Neural progenitor cell (in vitro differentiated cells): ENCODE measurements around the gene TXNRD1. TPM values are rescaled to one million over a fixed set of nuclear protein-coding genes. Genes with fewer than 3 reads are reported as not detected.

Source experiments
- DNase-seq: peaks from one replicate; pipeline ENCODE4 v3.0.0-alpha.2; 2016; ENCODE audit warnings: low spot score
- H2AFZ ChIP-seq: fragments of 200-600 bp; sonication (generic); replicated peaks from 2 replicates; pipeline ENCODE4 v1.6.1; 2016; ENCODE audit warnings: antibody characterized with exemption
- H3F3A ChIP-seq: fragments of 200-600 bp; sonication (generic); 2 replicates; pipeline ENCODE4 v1.6.1; 2016; ENCODE audit warnings: antibody characterized with exemption, low read depth
- H3K27ac ChIP-seq: fragments of 200-600 bp; sonication (generic); 2 replicates; pipeline ENCODE4 v1.5.1; 2016; ENCODE audit warnings: mild to moderate bottlenecking
- H3K27me3 ChIP-seq: fragments of 200-600 bp; sonication (generic); 2 replicates; pipeline ENCODE4 v1.6.1; 2016; ENCODE audit warnings: mild to moderate bottlenecking, moderate library complexity
- H3K36me3 ChIP-seq: fragments of 200-600 bp; sonication (generic); 2 replicates; pipeline ENCODE4 v1.5.1; 2016
- H3K4me1 ChIP-seq: fragments of 200-600 bp; sonication (generic); 2 replicates; pipeline ENCODE4 v1.6.1; 2016; ENCODE audit warnings: mixed run types
- H3K4me2 ChIP-seq: fragments of 200-600 bp; sonication (generic); 2 replicates; pipeline ENCODE4 v1.6.1; 2016
- H3K4me3 ChIP-seq: fragments of 200-600 bp; sonication (generic); 2 replicates; pipeline ENCODE4 v1.5.1; 2016
- H3K79me2 ChIP-seq: fragments of 200-600 bp; sonication (generic); 2 replicates; pipeline ENCODE4 v1.6.1; 2016; ENCODE audit warnings: low read depth
- H3K9ac ChIP-seq: fragments of 200-600 bp; sonication (generic); 2 replicates; pipeline ENCODE4 v1.6.1; 2016
- H3K9me3 ChIP-seq: fragments of 200-600 bp; sonication (generic); 2 replicates; pipeline ENCODE4 v1.5.1; 2016; ENCODE audit warnings: low read depth
- H4K20me1 ChIP-seq: fragments of 200-600 bp; sonication (generic); 2 replicates; pipeline ENCODE4 v1.6.1; 2016; ENCODE audit warnings: low read depth
- H3K27ac Mint-ChIP-seq: 3 replicates; pipeline ENCODE4 v1.8.0; 2021; ENCODE audit warnings: mixed read lengths
- H3K27me3 Mint-ChIP-seq: 2 replicates; pipeline ENCODE4 v1.8.0; 2022; ENCODE audit warnings: low read depth, mild to moderate bottlenecking, inconsistent platforms, moderate library complexity, mixed read lengths; ENCODE audit not compliant: insufficient read depth
- H3K36me3 Mint-ChIP-seq: 3 replicates; pipeline ENCODE4 v1.8.0; 2021; ENCODE audit warnings: mixed read lengths
- H3K4me1 Mint-ChIP-seq: 3 replicates; pipeline ENCODE4 v1.8.0; 2021; ENCODE audit warnings: mixed read lengths
- H3K4me3 Mint-ChIP-seq: 3 replicates; pipeline ENCODE4 v1.8.0; 2021; ENCODE audit warnings: mild to moderate bottlenecking, moderate library complexity, mixed read lengths
- H3K9me3 Mint-ChIP-seq: 3 replicates; pipeline ENCODE4 v1.8.0; 2020; ENCODE audit warnings: mixed read lengths
- EZH2 ChIP-seq: fragments of 200-600 bp; sonication (generic); IDR thresholded peaks from 2 replicates; pipeline ENCODE4 v1.6.1; 2017; ENCODE audit warnings: antibody characterized with exemption, mild to moderate bottlenecking, moderate library complexity
- EZH2phosphoT487 ChIP-seq: fragments of 200-600 bp; sonication (generic); IDR thresholded peaks from 2 replicates; pipeline ENCODE4 v1.6.1; 2017; ENCODE audit warnings: antibody characterized with exemption
- total RNA-seq: library from RNA; depleted of rRNA; stranded (reverse); fragments of >200 nt; gene quantifications from 2 replicates; pipeline ENCODE4 v1.2.3, GENCODE V29; 2015; ENCODE audit warnings: low replicate concordance
- TF ChIP-seq, protein P1 (sequence below): fragments of 200-600 bp; sonication (generic); IDR thresholded peaks from 2 replicates; pipeline ENCODE4 v1.5.1; 2017; ENCODE audit warnings: antibody characterized with exemption, mild to moderate bottlenecking

The TXNRD1 gene
- total RNA-seq, 1 donor from 2014 or later, result 99.8 TPM

- Histone ChIP-seq H3K4me3 (no peak overlapping the region), H3K27me3 (no peaks in the 10 kb centered on the region), H2AFZ (no peak overlapping the region), H4K20me1 (peaks cover 3% of the 10 kb centered on the region), H3K79me2 (peaks cover 5% of the 10 kb centered on the region), H3K9ac (peak overlapping the region; percentile 37), H3K27ac (no peak overlapping the region), H3K4me1 (no peaks in the 10 kb centered on the region), H3K9me3 (no peaks in the 10 kb centered on the region), H3K36me3 (peaks cover 8% of the 10 kb centered on the region), H3K4me2 (no peak overlapping the region), H3F3A (no peaks in the 10 kb centered on the region)
- Mint-ChIP-seq H3K9me3 (no peaks in the 10 kb centered on the region), H3K4me3 (no peak overlapping the region), H3K36me3 (peaks cover 32% of the 10 kb centered on the region), H3K27ac (no peak overlapping the region), H3K27me3 (no peaks in the 10 kb centered on the region), H3K4me1 (peaks cover 27% of the 10 kb centered on the region)
- TF ChIP-seq, protein P1, sequence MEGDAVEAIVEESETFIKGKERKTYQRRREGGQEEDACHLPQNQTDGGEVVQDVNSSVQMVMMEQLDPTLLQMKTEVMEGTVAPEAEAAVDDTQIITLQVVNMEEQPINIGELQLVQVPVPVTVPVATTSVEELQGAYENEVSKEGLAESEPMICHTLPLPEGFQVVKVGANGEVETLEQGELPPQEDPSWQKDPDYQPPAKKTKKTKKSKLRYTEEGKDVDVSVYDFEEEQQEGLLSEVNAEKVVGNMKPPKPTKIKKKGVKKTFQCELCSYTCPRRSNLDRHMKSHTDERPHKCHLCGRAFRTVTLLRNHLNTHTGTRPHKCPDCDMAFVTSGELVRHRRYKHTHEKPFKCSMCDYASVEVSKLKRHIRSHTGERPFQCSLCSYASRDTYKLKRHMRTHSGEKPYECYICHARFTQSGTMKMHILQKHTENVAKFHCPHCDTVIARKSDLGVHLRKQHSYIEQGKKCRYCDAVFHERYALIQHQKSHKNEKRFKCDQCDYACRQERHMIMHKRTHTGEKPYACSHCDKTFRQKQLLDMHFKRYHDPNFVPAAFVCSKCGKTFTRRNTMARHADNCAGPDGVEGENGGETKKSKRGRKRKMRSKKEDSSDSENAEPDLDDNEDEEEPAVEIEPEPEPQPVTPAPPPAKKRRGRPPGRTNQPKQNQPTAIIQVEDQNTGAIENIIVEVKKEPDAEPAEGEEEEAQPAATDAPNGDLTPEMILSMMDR, result no peak
- no peak for TF ChIP-seq EZH2
- no peak for DNase-seq
These were observed 129.1 kb downstream of the TXNRD1 start for GRCh38 chr12:104344682-104345081.

DNA sequence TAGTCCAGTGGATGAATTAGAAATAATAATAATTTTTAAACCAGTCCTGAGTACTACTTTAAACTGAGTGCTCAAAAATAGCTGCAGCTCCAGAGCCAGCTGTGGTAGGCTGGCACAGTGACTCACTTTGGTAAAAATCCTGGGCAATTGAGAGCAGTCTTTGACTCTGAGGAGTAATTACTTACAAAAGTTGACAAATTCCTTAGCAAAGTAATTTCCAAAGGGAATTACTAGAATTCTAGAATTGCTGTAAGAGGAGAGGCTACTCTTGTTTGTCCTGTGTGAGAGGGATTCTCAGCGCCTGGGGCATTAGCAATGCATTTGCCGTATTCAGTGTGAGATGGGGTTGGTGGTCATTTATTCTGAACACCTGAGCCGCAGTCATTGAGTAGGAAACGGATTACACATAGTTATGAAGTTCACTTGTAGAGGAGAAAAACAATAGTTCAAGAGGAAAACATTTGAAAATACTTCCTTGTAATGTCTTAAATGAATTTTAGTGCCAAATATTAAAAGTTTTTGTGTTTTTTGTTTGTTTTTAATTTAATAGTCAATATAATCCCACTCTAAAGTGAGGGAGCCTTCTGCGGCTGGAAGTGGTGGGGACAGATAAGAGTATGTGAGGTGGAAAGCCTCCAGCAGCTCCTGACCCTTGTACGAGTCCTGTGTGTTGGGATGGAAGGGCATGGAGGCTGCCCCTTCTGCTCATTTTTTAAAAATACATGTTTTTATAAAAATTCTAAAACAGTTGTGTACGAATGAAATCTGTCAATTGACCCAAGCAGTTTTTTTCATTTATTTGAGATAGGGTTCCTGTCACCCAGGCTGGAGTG is 129.9 kb downstream of the TXNRD1 start:
- Mint-ChIP-seq H3K4me1 (peaks cover 20% of the 10 kb centered on the region), H3K36me3 (peaks cover 30% of the 10 kb centered on the region), H3K9me3 (no peaks in the 10 kb centered on the region), H3K4me3 (no peak overlapping the region), H3K27ac (no peak overlapping the region), H3K27me3 (no peaks in the 10 kb centered on the region)
- H3K79me2 ChIP-seq, result peaks cover 5% of the 10 kb centered on the region
- TF ChIP-seq EZH2phosphoT487, result no peak
- TF ChIP-seq, protein P1, result no peak
- no peak for TF ChIP-seq EZH2
- H2AFZ ChIP-seq, result no peak overlapping the region
- no peak overlapping the region for H3K4me3 ChIP-seq
- peaks cover 8% of the 10 kb centered on the region for H3K36me3 ChIP-seq
- H3K4me1 ChIP-seq, result no peaks in the 10 kb centered on the region
- no peaks in the 10 kb centered on the region for H3K9me3 ChIP-seq
- DNase-seq, result no peak
- H3K4me2 ChIP-seq, result no peak overlapping the region
- H3K9ac ChIP-seq, result no peak overlapping the region
- no peaks in the 10 kb centered on the region for H3K27me3 ChIP-seq
- peaks cover 3% of the 10 kb centered on the region for H4K20me1 ChIP-seq
- no peak overlapping the region for H3K27ac ChIP-seq
- no peaks in the 10 kb centered on the region for H3F3A ChIP-seq

DNA sequence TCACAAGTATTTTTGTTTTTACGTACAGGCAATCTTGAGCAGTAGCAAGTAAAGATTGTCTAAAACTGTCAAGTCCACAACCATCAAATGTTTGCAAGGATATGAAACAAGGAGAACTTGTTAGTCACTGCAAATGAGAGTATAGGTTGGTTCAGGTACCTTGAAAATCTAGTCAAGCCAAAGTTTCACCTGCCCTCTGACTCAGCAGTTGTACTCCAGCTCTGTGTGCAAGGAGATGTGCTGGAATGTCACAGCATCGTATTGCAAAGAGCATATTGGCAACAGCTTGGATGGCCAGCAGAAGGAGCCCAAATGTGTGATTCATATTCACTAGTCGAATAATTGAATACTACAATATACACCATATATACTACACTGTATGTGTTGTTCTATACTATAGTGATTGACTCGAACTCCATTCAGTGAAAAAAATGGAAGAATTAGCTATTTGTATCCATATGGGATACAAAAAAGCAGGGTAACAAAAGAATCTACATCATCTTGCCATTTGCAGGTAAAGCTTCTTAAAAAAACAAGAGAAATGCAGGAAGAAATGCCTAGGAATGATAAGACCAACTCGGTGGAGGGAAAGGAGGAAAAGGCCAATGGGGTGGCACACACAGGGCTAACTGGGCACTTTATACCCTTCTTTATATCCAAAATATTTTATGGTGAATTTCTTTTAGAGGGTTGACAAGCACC is 131.9 kb downstream of the TXNRD1 start:
- Mint-ChIP-seq H3K27me3 (no peaks in the 10 kb centered on the region), H3K36me3 (peaks cover 30% of the 10 kb centered on the region), H3K27ac (no peak overlapping the region), H3K4me1 (peaks cover 4% of the 10 kb centered on the region), H3K9me3 (no peaks in the 10 kb centered on the region), H3K4me3 (no peak overlapping the region)
- no peaks in the 10 kb centered on the region for H3K9me3 ChIP-seq
- H3K27me3 ChIP-seq, result no peaks in the 10 kb centered on the region
- H3F3A ChIP-seq, result no peaks in the 10 kb centered on the region
- no peak for TF ChIP-seq EZH2phosphoT487
- no peak for TF ChIP-seq EZH2
- TF ChIP-seq, protein P1, result no peak
- H3K36me3 ChIP-seq, result peaks cover 8% of the 10 kb centered on the region
- no peak overlapping the region for H3K9ac ChIP-seq
- no peak overlapping the region for H3K4me2 ChIP-seq
- H3K4me3 ChIP-seq, result no peak overlapping the region
- no peaks in the 10 kb centered on the region for H3K4me1 ChIP-seq
- peaks cover 3% of the 10 kb centered on the region for H4K20me1 ChIP-seq
- peaks cover 5% of the 10 kb centered on the region for H3K79me2 ChIP-seq
- H2AFZ ChIP-seq, result no peak overlapping the region
- DNase-seq, result no peak
- H3K27ac ChIP-seq, result no peak overlapping the region
